Stimulated activated CD8-positive, alpha-beta memory T cell treated with anti-CD3 and anti-CD28 coated beads, Interleukin-7, amount 100 ng/mL, for 1 hour (primary cell): ENCODE data around the gene TSGA10IP.
"Not testable (repeated sequence)": the region's sequence is repeated elsewhere in the genome, so short reads cannot be mapped to it uniquely, and the experiment has no call there.

Experiments used
- DNase-seq, 2 donors: peaks; one replicate each; pipeline ENCODE4 v3.0.0-alpha.2; 2020; ENCODE audit warnings: low read depth in 2 of 2

The TSGA10IP gene

GRCh38 chr11:65945941-65946558 is 770 bp downstream of the TSGA10IP start:
- no peak for DNase-seq

- DNase-seq, result no peak
Measured at GRCh38 chr11:65946655-65947054, 1.4 kb downstream of the TSGA10IP start.

- DNase-seq, result no peak
Measured at GRCh38 chr11:65947133-65947532, 1.9 kb downstream of the TSGA10IP start.

- no peak for DNase-seq
Measured at GRCh38 chr11:65947603-65948125, 2.4 kb downstream of the TSGA10IP start.

- DNase-seq, result not testable (repeated sequence)
Measured at GRCh38 chr11:65950711-65951110, 5.4 kb downstream of the TSGA10IP start.

- DNase-seq, result not testable (repeated sequence)
Measured at GRCh38 chr11:65951641-65952040, 6.4 kb downstream of the TSGA10IP start.

- DNase-seq, result no peak
Measured at GRCh38 chr11:65952052-65952521, 6.8 kb downstream of the TSGA10IP start.

GRCh38 chr11:65953471-65953870 is 8.2 kb downstream of the TSGA10IP start:
- no peak for DNase-seq

GRCh38 chr11:65954771-65955170 is 9.5 kb downstream of the TSGA10IP start:
- no peak for DNase-seq

GRCh38 chr11:65958291-65958690 is 13.0 kb downstream of the TSGA10IP start:
- DNase-seq, result no peak

- no peak for DNase-seq
Measured at GRCh38 chr11:65958774-65959420, 13.6 kb downstream of the TSGA10IP start.

GRCh38 chr11:65960824-65961266 is 15.6 kb downstream of the TSGA10IP start:
- no peak for DNase-seq

GRCh38 chr11:65961267-65962140 is 16.2 kb downstream of the TSGA10IP start, which contains the start of gene SART1:
Gene SART1, plus strand, starts transcription at chr11:65961734. Its CDS starts 47 bp downstream, at chr11:65961781.
- DNase-seq, result peak; percentile 87 to 88

- DNase-seq, result no peak
Measured at GRCh38 chr11:65962141-65962564, 16.9 kb downstream of the TSGA10IP start.

GRCh38 chr11:65964906-65965305 is 19.6 kb downstream of the TSGA10IP start:
- no peak for DNase-seq

GRCh38 chr11:65965986-65966762 is 20.9 kb downstream of the TSGA10IP start:
- DNase-seq, result no peak

- DNase-seq, result no peak
Measured at GRCh38 chr11:65967329-65967934, 22.2 kb downstream of the TSGA10IP start.

- no peak for DNase-seq
Measured at GRCh38 chr11:65968600-65969482, 23.6 kb downstream of the TSGA10IP start.

- no peak for DNase-seq
Measured at GRCh38 chr11:65972116-65972515, 26.8 kb downstream of the TSGA10IP start.
